ENCODE measurements around the gene SMURF1.

DNA sequence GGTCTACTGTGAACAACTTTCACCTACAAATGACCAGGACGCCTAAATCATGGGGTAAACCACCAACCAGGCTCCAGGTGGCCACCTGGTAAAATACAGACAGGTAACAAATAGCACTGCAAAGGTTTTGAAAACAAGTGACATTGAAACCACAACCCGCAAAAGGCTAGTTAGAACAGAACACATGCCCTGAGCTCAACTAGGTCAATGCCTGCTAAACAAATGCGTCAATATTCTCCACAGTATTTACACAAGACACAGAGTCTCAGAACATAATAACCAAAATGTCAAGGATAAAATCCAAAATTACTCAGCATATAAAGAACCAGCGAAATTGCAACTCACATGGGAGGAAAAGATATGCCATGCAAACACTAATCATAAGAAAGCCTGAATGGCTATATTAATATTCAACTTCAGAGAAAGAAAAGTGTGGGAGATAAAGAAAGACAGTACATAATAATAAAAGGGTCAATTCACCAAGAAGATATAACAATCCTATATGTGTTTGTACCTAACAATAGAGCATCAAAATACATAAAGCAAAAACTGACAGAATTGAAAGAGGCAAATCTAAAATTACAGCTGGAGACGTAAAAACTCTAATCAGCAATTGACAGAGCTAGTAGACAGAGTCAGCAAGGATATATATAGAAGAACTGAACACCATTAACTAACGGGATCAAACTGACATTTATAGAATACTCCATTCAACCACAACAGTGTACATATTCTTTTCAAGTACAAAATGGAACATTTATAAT lies 47.6 kb downstream of the SMURF1 start:
- TF ChIP-seq, protein P1, sequence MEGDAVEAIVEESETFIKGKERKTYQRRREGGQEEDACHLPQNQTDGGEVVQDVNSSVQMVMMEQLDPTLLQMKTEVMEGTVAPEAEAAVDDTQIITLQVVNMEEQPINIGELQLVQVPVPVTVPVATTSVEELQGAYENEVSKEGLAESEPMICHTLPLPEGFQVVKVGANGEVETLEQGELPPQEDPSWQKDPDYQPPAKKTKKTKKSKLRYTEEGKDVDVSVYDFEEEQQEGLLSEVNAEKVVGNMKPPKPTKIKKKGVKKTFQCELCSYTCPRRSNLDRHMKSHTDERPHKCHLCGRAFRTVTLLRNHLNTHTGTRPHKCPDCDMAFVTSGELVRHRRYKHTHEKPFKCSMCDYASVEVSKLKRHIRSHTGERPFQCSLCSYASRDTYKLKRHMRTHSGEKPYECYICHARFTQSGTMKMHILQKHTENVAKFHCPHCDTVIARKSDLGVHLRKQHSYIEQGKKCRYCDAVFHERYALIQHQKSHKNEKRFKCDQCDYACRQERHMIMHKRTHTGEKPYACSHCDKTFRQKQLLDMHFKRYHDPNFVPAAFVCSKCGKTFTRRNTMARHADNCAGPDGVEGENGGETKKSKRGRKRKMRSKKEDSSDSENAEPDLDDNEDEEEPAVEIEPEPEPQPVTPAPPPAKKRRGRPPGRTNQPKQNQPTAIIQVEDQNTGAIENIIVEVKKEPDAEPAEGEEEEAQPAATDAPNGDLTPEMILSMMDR (IDR thresholded peaks at IDR 0.05) = no peak
- no peak for TF ChIP-seq POLR2A (IDR thresholded peaks at IDR 0.05)
